Sigmoid colon (tissue), 7 donors: ENCODE results near the gene CALCA. TPM values are rescaled to one million over a fixed set of nuclear protein-coding genes. Genes with fewer than 3 reads are reported as not detected.
A peak's percentile ranks its signal among the peaks of the same experiment; 100 is the strongest.

Experiments used
- DNase-seq: peaks from one replicate; pipeline ENCODE4 v3.0.0-alpha.2; 2019
- H3K27ac ChIP-seq, 4 donors: fragments of 200-600 bp; sonication (generic); one replicate each; pipeline ENCODE4 v1.5.1; 2016 to 2019; ENCODE audit warnings: mild to moderate bottlenecking in 1 of 4
- H3K27me3 ChIP-seq, 3 donors: fragments of 200-600 bp; sonication (generic); one replicate each; pipeline ENCODE4 v1.5.1; 2019; ENCODE audit warnings: mild to moderate bottlenecking in 1 of 3
- H3K36me3 ChIP-seq, 4 donors: fragments of 200-600 bp; sonication (generic); one replicate each; pipeline ENCODE4 v1.5.1; 2016 to 2019
- H3K4me1 ChIP-seq, 4 donors: fragments of 200-600 bp; sonication (generic); one replicate each; pipeline ENCODE4 v1.5.1; 2017 to 2019
- H3K4me3 ChIP-seq, 4 donors: fragments of 200-600 bp; sonication (generic); one replicate each; pipeline ENCODE4 v1.5.1; 2017 to 2019; ENCODE audit warnings: mild to moderate bottlenecking in 2 of 4, moderate library complexity in 1 of 4
- H3K9me3 ChIP-seq, 4 donors: fragments of 200-600 bp in 3 of 4; sonication (generic) in 3 of 4; one replicate each; pipeline versions ENCODE4 v1.5.1 to v1.6.1; 2013 to 2019
- EP300 ChIP-seq, 4 donors: sonication (generic); formaldehyde crosslinking; IDR thresholded peaks; one replicate each; pipeline ENCODE4 v1.6.1; 2017; ENCODE audit warnings: antibody characterized with exemption in 4 of 4
- POLR2A ChIP-seq, 2 donors: fragments of 450-650 bp; IDR thresholded peaks; one replicate each; pipeline ENCODE4 v1.6.1; 2016; ENCODE audit warnings: antibody characterized with exemption in 2 of 2, mild to moderate bottlenecking in 2 of 2, moderate library complexity in 2 of 2
- POLR2AphosphoS5 ChIP-seq, 4 donors: sonication (generic); formaldehyde crosslinking; IDR thresholded peaks; one replicate each; pipeline ENCODE4 v1.6.1; 2017; ENCODE audit warnings: antibody characterized with exemption in 4 of 4
- WGBS, 2 donors: extraction: QIAGEN DNeasy Blood & Tissue Kit; methylation state at CpG; one replicate each; pipeline ENCODE4 v1.1.7; 2013; 5-methylcytosine and 5-hydroxymethylcytosine counted together
- intact Hi-C: fragments of 100-400 bp; cut with DNase I; formaldehyde crosslinking; loops from one replicate; pipeline ENCODE4 v1.15.1; 2023
- polyA plus RNA-seq, 3 donors: library from polyadenylated mRNA; stranded (reverse); fragments of 200-250 nt; gene quantifications; one replicate each; pipeline ENCODE4 v1.2.3, GENCODE V29; 2013
- total RNA-seq, 4 donors: library from RNA; depleted of rRNA; stranded (reverse); fragments of >200 nt; gene quantifications; one replicate each; pipeline ENCODE4 v1.1.0, GENCODE V29; 2016
- TF ChIP-seq, protein P1 (sequence below), 4 experiments: fragments of 450-650 bp in 3 of 4; fragments of 200-600 bp in 1 of 4; IDR thresholded peaks; one replicate each; pipeline ENCODE4 v1.5.1; 2016 to 2019; ENCODE audit warnings: antibody characterized with exemption in 4 of 4, mild to moderate bottlenecking in 3 of 4, moderate library complexity in 2 of 4
- donor health status: healthy with polysubstance abuse.
- donor health status: Bipolar disorder and iron deficiency.
- donor health status: healthy.

CALCA gene
- total and polyA plus RNA-seq, 7 donors, result 0.36 to 1.2 (median 0.66) TPM; not detected in 4

GRCh38 chr11:14974515-14975251 lies 2.5 kb upstream of the CALCA start:
- 5 to 6% methylated on average over 27 of the region's 27 CpGs for WGBS, 2 donors
- DNase-seq, result no peak
- intact Hi-C loops, result loop anchor here (5.0 kb wide), 1 partner anchor 98 kb away; the partner anchor contains the start of gene CALCB
- peaks cover 38 to 86% (median 65%) of the 10 kb centered on the region in 3 donors for H3K27me3 ChIP-seq
- H3K9me3 ChIP-seq, result no peaks in the 10 kb centered on the region
- TF ChIP-seq, protein P1, sequence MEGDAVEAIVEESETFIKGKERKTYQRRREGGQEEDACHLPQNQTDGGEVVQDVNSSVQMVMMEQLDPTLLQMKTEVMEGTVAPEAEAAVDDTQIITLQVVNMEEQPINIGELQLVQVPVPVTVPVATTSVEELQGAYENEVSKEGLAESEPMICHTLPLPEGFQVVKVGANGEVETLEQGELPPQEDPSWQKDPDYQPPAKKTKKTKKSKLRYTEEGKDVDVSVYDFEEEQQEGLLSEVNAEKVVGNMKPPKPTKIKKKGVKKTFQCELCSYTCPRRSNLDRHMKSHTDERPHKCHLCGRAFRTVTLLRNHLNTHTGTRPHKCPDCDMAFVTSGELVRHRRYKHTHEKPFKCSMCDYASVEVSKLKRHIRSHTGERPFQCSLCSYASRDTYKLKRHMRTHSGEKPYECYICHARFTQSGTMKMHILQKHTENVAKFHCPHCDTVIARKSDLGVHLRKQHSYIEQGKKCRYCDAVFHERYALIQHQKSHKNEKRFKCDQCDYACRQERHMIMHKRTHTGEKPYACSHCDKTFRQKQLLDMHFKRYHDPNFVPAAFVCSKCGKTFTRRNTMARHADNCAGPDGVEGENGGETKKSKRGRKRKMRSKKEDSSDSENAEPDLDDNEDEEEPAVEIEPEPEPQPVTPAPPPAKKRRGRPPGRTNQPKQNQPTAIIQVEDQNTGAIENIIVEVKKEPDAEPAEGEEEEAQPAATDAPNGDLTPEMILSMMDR (IDR thresholded peaks at IDR 0.05), result peak in 1 of 4 experiments; percentile 16
- no peak for TF ChIP-seq POLR2AphosphoS5 (IDR thresholded peaks at IDR 0.05)
- H3K4me1 ChIP-seq, result peaks cover 0 to 32% (median 30%) of the 10 kb centered on the region in 4 donors
- H3K27ac ChIP-seq, result no peak overlapping the region
- H3K36me3 ChIP-seq, result no peaks in the 10 kb centered on the region
- peak overlapping the region in 2 of 4 donors; percentile 20 for H3K4me3 ChIP-seq

- Histone ChIP-seq H3K4me3 (peak overlapping the region in 2 of 4 donors; percentile 20), H3K27me3 (peaks cover 38 to 94% (median 72%) of the 10 kb centered on the region in 3 donors), H3K4me1 (peaks cover 0 to 32% (median 30%) of the 10 kb centered on the region in 4 donors), H3K36me3 (no peaks in the 10 kb centered on the region), H3K9me3 (no peaks in the 10 kb centered on the region), H3K27ac (no peak overlapping the region)
- WGBS, 2 donors, result 2 to 5% methylated on average over 64 of the region's 64 CpGs
- TF ChIP-seq, protein P1 (IDR thresholded peaks at IDR 0.05), result no peak
- no peak for TF ChIP-seq EP300 (IDR thresholded peaks at IDR 0.05)
- no peak for TF ChIP-seq POLR2AphosphoS5 (IDR thresholded peaks at IDR 0.05)
- no peak for TF ChIP-seq POLR2A (IDR thresholded peaks at IDR 0.05)
- intact Hi-C loops, result loop anchor here (5.0 kb wide), 1 partner anchor 98 kb away; the partner anchor contains the start of gene CALCB
- DNase-seq, result peak; percentile 60
Measured at GRCh38 chr11:14973621-14974514, 1.7 kb upstream of the CALCA start.

GRCh38 chr11:14972581-14973495 lies 687 bp upstream of the CALCA start:
- H3K27me3 ChIP-seq, result peaks cover 38 to 93% (median 72%) of the 10 kb centered on the region in 3 donors
- WGBS, 2 donors, result 13 to 19% methylated on average over 22 of the region's 22 CpGs
- no peak overlapping the region for H3K27ac ChIP-seq
- intact Hi-C loops, result loop anchor here (5.0 kb wide), 1 partner anchor 99 kb away; the partner anchor contains the start of gene CALCB
- H3K36me3 ChIP-seq, result no peaks in the 10 kb centered on the region
- no peak for DNase-seq
- no peak overlapping the region for H3K4me3 ChIP-seq
- H3K4me1 ChIP-seq, result peaks cover 0 to 32% (median 30%) of the 10 kb centered on the region in 4 donors
- TF ChIP-seq POLR2A (IDR thresholded peaks at IDR 0.05) (no peak), EP300 (IDR thresholded peaks at IDR 0.05) (no peak), POLR2AphosphoS5 (IDR thresholded peaks at IDR 0.05) (no peak)
- TF ChIP-seq, protein P1 (IDR thresholded peaks at IDR 0.05), result no peak
- no peaks in the 10 kb centered on the region for H3K9me3 ChIP-seq

DNA sequence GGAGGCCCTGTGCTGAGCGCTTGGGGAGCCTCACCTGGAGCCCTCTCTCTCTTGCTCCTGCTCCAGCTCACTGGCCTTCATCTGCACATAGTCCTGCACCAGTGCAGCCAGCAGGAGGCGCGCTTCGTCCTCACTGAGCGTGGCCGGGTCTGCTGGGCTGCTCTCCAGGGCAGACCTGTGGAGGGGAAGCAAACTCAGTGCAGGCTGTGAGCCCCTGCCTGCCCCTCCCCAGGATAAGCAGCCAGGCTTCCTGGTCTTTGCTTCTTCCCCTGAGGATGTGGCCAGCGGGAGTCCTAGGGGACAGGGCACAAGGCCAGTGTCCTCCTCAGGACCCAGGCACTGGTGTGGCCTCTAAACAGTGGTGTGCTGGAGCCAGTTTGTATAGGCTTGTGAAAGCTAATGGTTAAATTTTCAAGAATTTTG lies 2.2 kb downstream of the CALCA start:
- WGBS, 2 donors, result 32 to 47% methylated on average over 7 of the region's 7 CpGs
- Histone ChIP-seq H3K9me3 (no peaks in the 10 kb centered on the region), H3K4me1 (peaks cover 0 to 29% (median 27%) of the 10 kb centered on the region in 4 donors), H3K4me3 (no peak overlapping the region), H3K36me3 (no peaks in the 10 kb centered on the region), H3K27ac (no peak overlapping the region), H3K27me3 (peaks cover 28 to 69% (median 55%) of the 10 kb centered on the region in 3 donors)
- intact Hi-C loops, result loop anchor here (5.0 kb wide), 1 partner anchor 102 kb away; the partner anchor contains the start of gene CALCB
- TF ChIP-seq EP300 (IDR thresholded peaks at IDR 0.05) (no peak), POLR2A (IDR thresholded peaks at IDR 0.05) (no peak), POLR2AphosphoS5 (IDR thresholded peaks at IDR 0.05) (no peak)
- TF ChIP-seq, protein P1 (IDR thresholded peaks at IDR 0.05), result no peak
- no peak for DNase-seq
